Activated naive CD4-positive, alpha-beta T cell (primary cell): ENCODE measurements around the gene PFAS.

Experiments used
- DNase-seq, 4 experiments: peaks; one replicate each; lab custom pipeline; 2025; lab: John Stamatoyannopoulos, UW

PFAS gene

DNA sequence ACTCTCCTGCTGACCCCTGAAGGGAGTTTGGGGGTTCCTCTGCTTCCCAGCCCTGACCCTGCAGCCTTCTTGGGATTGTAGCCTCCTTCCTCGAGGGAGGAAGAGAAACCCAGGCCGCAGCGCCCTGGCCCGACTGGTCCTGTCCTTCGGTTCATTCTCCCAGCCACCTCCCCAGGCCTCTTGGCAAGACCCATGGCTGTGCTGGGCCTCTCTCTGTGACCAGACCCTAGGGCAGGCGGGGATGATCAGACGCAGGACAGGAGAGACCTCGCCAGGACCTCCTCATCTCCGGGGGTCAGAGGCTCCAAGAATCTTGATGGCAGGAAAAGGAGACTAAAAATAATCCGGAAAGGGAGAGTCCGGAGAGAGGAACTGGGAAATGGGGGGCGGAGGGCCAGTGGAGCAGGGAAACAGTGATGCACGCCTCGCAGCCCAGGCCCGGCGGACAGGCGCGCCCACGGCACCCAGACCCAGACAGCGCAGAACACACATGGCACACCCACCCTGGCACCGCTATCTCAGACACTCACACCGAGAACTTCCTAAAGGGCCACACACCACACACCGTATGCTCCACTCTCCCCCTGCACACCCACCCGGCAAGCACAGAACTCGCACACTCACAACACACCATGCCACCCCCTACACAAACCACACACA is 62.2 kb downstream of the PFAS start:
- no peak for DNase-seq

GRCh38 chr17:8312251-8312650 is 63.2 kb downstream of the PFAS start:
- no peak for DNase-seq

GRCh38 chr17:8312726-8313600 is 63.9 kb downstream of the PFAS start:
- no peak for DNase-seq

DNA sequence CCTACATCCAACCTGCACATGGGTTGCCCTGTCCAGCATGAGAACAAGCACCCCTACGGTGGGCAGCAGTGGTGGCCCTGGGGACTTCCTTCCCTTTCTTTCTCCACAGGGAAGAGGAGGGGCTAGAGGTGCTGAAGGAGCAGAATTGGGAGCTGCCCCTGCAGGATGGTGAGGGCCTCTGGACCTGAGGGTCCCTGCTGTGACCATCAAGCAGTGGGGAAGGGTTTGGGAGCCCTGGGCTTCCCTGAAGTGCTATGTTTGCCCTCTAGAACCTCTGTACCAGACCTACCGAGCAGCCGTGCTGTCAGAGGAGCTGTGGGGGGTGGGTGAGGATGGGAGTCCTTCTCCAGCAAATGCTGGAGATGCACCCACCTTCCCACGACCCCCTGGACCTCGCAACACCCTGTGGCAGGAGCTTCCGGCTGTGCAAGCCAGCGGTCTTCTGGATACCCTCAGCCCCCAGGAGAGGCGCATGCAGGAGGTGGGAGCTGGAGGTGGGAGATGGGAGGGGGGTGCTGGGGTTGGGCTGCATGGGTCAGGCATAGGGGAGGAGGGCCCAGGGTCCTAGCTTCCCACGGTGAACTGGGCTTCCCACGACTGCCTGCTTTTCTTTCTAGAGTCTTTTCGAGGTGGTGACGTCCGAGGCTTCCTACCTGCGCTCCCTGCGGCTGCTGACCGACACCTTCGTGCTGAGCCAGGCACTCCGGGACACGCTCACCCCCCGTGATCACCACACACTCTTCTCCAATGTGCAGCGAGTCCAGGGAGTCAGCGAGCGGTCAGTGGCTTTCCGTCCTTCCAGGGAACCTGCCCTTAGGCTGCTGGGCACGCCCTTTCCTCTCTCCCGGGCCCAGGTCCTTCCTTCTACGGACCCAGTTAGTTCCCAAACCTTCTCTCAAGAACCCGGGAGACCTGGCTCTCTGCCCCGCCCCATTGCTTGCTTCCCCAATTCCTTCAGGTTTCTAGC is 66.0 kb downstream of the PFAS start:
- no peak for DNase-seq

DNA sequence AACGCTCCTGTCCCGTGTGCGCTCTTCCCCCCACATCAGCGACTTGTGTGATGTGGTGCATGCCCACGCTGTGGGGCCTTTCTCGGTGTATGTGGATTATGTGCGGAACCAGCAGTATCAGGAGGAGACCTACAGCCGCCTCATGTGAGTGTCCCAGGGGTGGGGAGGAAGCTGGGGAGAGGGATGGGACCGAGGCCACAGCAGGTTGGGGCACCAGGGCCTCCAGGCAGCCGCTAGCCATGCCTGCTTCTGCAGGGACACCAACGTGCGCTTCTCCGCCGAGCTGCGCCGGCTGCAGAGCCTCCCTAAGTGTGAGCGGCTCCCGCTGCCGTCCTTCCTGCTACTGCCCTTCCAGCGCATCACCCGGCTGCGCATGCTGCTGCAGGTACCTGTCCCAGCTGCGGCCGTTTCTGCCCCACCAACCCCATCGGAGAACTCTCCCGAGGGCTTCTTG is 66.7 kb downstream of the PFAS start:
- DNase-seq: no peak

GRCh38 chr17:8318010-8318935 is 69.2 kb downstream of the PFAS start:
- no peak for DNase-seq
